K562 (cell line): ENCODE measurements around the gene OCSTAMP. TPM values are rescaled to one million over a fixed set of nuclear protein-coding genes. Genes with fewer than 3 reads are reported as not detected.

Experiments used
- ATAC-seq: fragments of 200-7000 bp; cut with Tn5 transposase; 3 replicates; pipeline ENCODE4 v1.9.1; 2020; ENCODE audit warnings: moderate library complexity
- BruUV-seq: library from RNA; stranded (reverse); fragments of 400-500 nt; replicated peaks from 2 replicates; lab custom pipeline; 2021; lab: Mats Ljungman, UMichigan
- CTCF ChIA-PET: fragments of 300-600 bp; formaldehyde crosslinking; extraction: SDS; loops from one replicate; lab custom pipeline; 2021; ENCODE audit warnings: low intra/inter-chr PET ratio; lab: Yijun Ruan, JAX
- POLR2A ChIA-PET: fragments of 300-600, 350-650 bp; sonication (Branson Sonifier 250); formaldehyde crosslinking; extraction: SDS; loops from one replicate; lab custom pipeline; 2021; ENCODE audit warnings: antibody characterized with exemption, inconsistent platforms; lab: Yijun Ruan, JAX
- DNase-seq, 4 experiments: peaks; one replicate each; pipeline versions ENCODE4 v3.0.0 to v3.0.0-alpha.2; 2011 to 2018; ENCODE audit warnings: low spot score in 3 of 4, mixed read lengths in 3 of 4; ENCODE audit errors: extremely low read depth in 1 of 4
- FAIRE-seq: peaks from 2 replicates; lab custom pipeline; 2011; peaks lifted over from hg19 to GRCh38; lab: Jason Lieb, UNC
- H2AFZ ChIP-seq: 2 replicates; pipeline ENCODE4 v1.6.0; 2011; ENCODE audit warnings: low read depth, low read length, control low read depth, inconsistent platforms
- H3K27ac ChIP-seq: fragments of 200-600 bp; 3 replicates; pipeline ENCODE4 v1.8.0; 2011; ENCODE audit warnings: low read depth, mild to moderate bottlenecking, control low read depth, inconsistent platforms, low read length, moderate library complexity, mixed read lengths; ENCODE audit errors: extremely low read depth
- H3K27me3 ChIP-seq, 2 experiments: fragments of 300-600 bp in 1 of 2; 2 replicates in 1 of 2; 3 replicates in 1 of 2; pipeline versions ENCODE4 v1.6.0 to v1.8.0; 2011; ENCODE audit warnings: inconsistent platforms in 2 of 2, low read length in 2 of 2, mild to moderate bottlenecking in 1 of 2, mixed read lengths in 1 of 2, moderate library complexity in 1 of 2; ENCODE audit not compliant: control insufficient read depth in 2 of 2, insufficient read depth in 2 of 2
- H3K36me3 ChIP-seq: fragments of 300-600 bp; 3 replicates; pipeline ENCODE4 v1.8.0; 2011; ENCODE audit warnings: mild to moderate bottlenecking, low read length, inconsistent platforms; ENCODE audit not compliant: control insufficient read depth, insufficient read depth
- H3K4me1 ChIP-seq, 2 experiments: fragments of 200-600 bp in 1 of 2; replicated peaks in 1 of 2; 2 replicates in 1 of 2; 3 replicates in 1 of 2; pipeline versions ENCODE4 v1.5.1 to v1.8.0; 2011; ENCODE audit warnings: inconsistent platforms in 2 of 2, low read length in 2 of 2, mild to moderate bottlenecking in 1 of 2, mixed read lengths in 1 of 2, moderate library complexity in 1 of 2; ENCODE audit not compliant: control insufficient read depth in 2 of 2, insufficient read depth in 2 of 2
- H3K4me2 ChIP-seq: 2 replicates; pipeline ENCODE4 v1.6.1; 2011; ENCODE audit warnings: low read length, control low read depth, inconsistent platforms, mixed read lengths; ENCODE audit not compliant: insufficient read depth
- H3K4me3 ChIP-seq: fragments of 200-600 bp; sonication (generic), shearing (Covaris generic); 2 replicates; pipeline ENCODE4 v1.5.1; 2016; ENCODE audit warnings: control low read depth, inconsistent platforms
- H3K79me2 ChIP-seq: fragments of 200-600 bp; 3 replicates; pipeline ENCODE4 v1.8.0; 2011; ENCODE audit warnings: low read length, inconsistent platforms; ENCODE audit not compliant: control insufficient read depth, insufficient read depth
- H3K9ac ChIP-seq, 2 experiments: 2 replicates each; pipeline versions ENCODE4 v1.6.0 to v1.6.1; 2011; ENCODE audit warnings: low read depth in 2 of 2, low read length in 2 of 2, control low read depth in 1 of 2, inconsistent platforms in 1 of 2, mild to moderate bottlenecking in 1 of 2, mixed read lengths in 1 of 2; ENCODE audit not compliant: insufficient read depth in 1 of 2
- H3K9me1 ChIP-seq: one replicate; pipeline ENCODE4 v1.6.0; 2011; ENCODE audit warnings: inconsistent platforms, mild to moderate bottlenecking, low read length, moderate library complexity; ENCODE audit not compliant: control insufficient read depth, insufficient read depth
- H3K9me3 ChIP-seq: replicated peaks from 2 replicates; pipeline ENCODE4 v1.5.1; 2011; ENCODE audit warnings: low read depth, low read length, inconsistent platforms; ENCODE audit not compliant: control insufficient read depth, insufficient read depth
- H4K20me1 ChIP-seq: replicated peaks from 2 replicates; pipeline ENCODE4 v1.6.1; 2011; ENCODE audit warnings: low read length, inconsistent platforms, mixed read lengths; ENCODE audit not compliant: control insufficient read depth, insufficient read depth
- COPS2 ChIP-seq: fragments of 450-650 bp; conservative IDR thresholded peaks from 2 replicates; pipeline ENCODE4 v1.6.1; 2016; ENCODE audit warnings: mild to moderate bottlenecking, moderate library complexity
- CREM ChIP-seq: IDR thresholded peaks from 2 replicates; pipeline ENCODE4 v1.6.1; 2014; ENCODE audit warnings: antibody characterized with exemption, low read depth
- EHMT2 ChIP-seq: fragments of 450-650 bp; IDR thresholded peaks from 2 replicates; pipeline ENCODE4 v1.6.1; 2018; ENCODE audit warnings: antibody characterized with exemption
- ETS2 ChIP-seq: IDR thresholded peaks from 2 replicates; pipeline ENCODE4 v1.6.1; 2016; ENCODE audit warnings: borderline replicate concordance, missing genetic modification characterization, mild to moderate bottlenecking, moderate library complexity, missing compliant biosample characterization; ENCODE audit not compliant: poor library complexity, severe bottlenecking
- GTF2A2 ChIP-seq: IDR thresholded peaks from 2 replicates; pipeline ENCODE4 v1.6.1; 2016; ENCODE audit warnings: mild to moderate bottlenecking, missing genetic modification characterization, missing compliant biosample characterization
- MAFF ChIP-seq: IDR thresholded peaks from 2 replicates; pipeline ENCODE4 v1.6.1; 2012; ENCODE audit warnings: low read length, improper control_type of control experiment
- MAFG ChIP-seq: fragments of 450-650 bp; conservative IDR thresholded peaks from 2 replicates; pipeline ENCODE4 v1.6.1; 2016; ENCODE audit warnings: missing genetic modification characterization, missing compliant biosample characterization
- MCM7 ChIP-seq, 2 experiments: fragments of 450-650 bp; IDR thresholded peaks; 2 replicates each; pipeline ENCODE4 v1.6.1; 2016 to 2018
- SRSF9 ChIP-seq: fragments of 200-400 bp; formaldehyde crosslinking; IDR thresholded peaks from 2 replicates; pipeline ENCODE4 v1.6.1; 2017; ENCODE audit warnings: low read depth, low read length, borderline replicate concordance
- TAF15 ChIP-seq: fragments of 200-400 bp; formaldehyde crosslinking; IDR thresholded peaks from 2 replicates; pipeline ENCODE4 v1.6.1; 2017; ENCODE audit warnings: mild to moderate bottlenecking, low read depth, low read length, moderate library complexity
- TBP ChIP-seq: optimal IDR thresholded peaks from 2 replicates; pipeline ENCODE3; 2011; ENCODE audit warnings: low read depth, low read length, improper control_type of control experiment
- ZBED1 ChIP-seq: IDR thresholded peaks from 2 replicates; pipeline ENCODE4 v1.6.1; 2014
- ZNF140 ChIP-seq: fragments of 250-450 bp; sonication (Bioruptor Pico); IDR thresholded peaks from 2 replicates; pipeline ENCODE4 v1.8.0; 2021; ENCODE audit warnings: moderate library complexity, mild to moderate bottlenecking, inconsistent platforms
- ZNF316 ChIP-seq: fragments of 450-650 bp; IDR thresholded peaks from 2 replicates; pipeline ENCODE4 v1.6.1; 2016
- WGBS: fragments of 100-300 bp; shearing (Covaris generic); methylation state at CpG from one replicate; pipeline ENCODE4 v1.1.6; 2016; ENCODE audit warnings: low coverage, mixed read lengths; ENCODE audit not compliant: insufficient coverage; ENCODE audit errors: missing lambda C conversion rate; 5-methylcytosine and 5-hydroxymethylcytosine counted together
- in situ Hi-C: fragments of 300-500 bp; cut with MboI; formaldehyde crosslinking; loops from 4 replicates; pipeline ENCODE4 v1.15.0; 2018; ENCODE audit warnings: inconsistent platforms, mixed read lengths
- intact Hi-C: fragments of 100-400 bp; cut with micrococcal nuclease; formaldehyde crosslinking; loops from 2 replicates; pipeline ENCODE4 v1.14.2; 2022
- polyA plus RNA-seq, 8 experiments: library from polyadenylated mRNA; depleted of rRNA in 4 of 8; stranded (reverse) in 5 of 8; unstranded in 3 of 8; fragments of >200 nt; fragmentation: Nextera tagmentation in 2 of 8; fragmentation: Illumina TruSeq in 1 of 8; extraction: Ambion mirVana in 2 of 8; extraction: Trizol in 1 of 8; gene quantifications; 2 replicates each; pipeline versions ENCODE4 v1.2.1 to v1.2.3, GENCODE V29; 2011 to 2014; ENCODE audit warnings: inconsistent platforms in 1 of 8, missing spikeins in 1 of 8
- total RNA-seq, 7 experiments: library from RNA; depleted of rRNA in 6 of 7; stranded (reverse); fragments of >200 nt in 6 of 7; fragmentation: Illumina TruSeq in 2 of 7; extraction: Trizol in 2 of 7; gene quantifications; 2 replicates each; pipeline versions ENCODE4 v1.2.1 to v1.2.3, GENCODE V29; 2011 to 2021; ENCODE audit warnings: low replicate concordance in 1 of 7
- TF ChIP-seq, protein P1 (sequence below): fragments of 450-650 bp; IDR thresholded peaks from 2 replicates; pipeline ENCODE4 v1.6.1; 2016
- TF ChIP-seq, protein P2 (sequence below): fragments of 450-650 bp; formaldehyde crosslinking; IDR thresholded peaks from 2 replicates; pipeline ENCODE4 v1.4.0; 2020; ENCODE audit warnings: mild to moderate bottlenecking, moderate library complexity
- TF ChIP-seq, protein P3 (sequence below): sonication (generic); formaldehyde crosslinking; IDR thresholded peaks from 2 replicates; pipeline ENCODE4 v1.8.0; 2022; ENCODE audit warnings: mild to moderate bottlenecking, missing genetic modification reagents
- TF ChIP-seq, protein P4 (sequence below): conservative IDR thresholded peaks from 2 replicates; pipeline ENCODE4 v1.6.1; 2011; ENCODE audit warnings: low read depth, mild to moderate bottlenecking, low read length; ENCODE audit not compliant: control insufficient read depth

OCSTAMP gene
- total and polyA plus RNA-seq, 9 of the 15 experiments (the other 6 are each of a cell fraction or from before 2014, with no cell fraction given) = not detected

DNA sequence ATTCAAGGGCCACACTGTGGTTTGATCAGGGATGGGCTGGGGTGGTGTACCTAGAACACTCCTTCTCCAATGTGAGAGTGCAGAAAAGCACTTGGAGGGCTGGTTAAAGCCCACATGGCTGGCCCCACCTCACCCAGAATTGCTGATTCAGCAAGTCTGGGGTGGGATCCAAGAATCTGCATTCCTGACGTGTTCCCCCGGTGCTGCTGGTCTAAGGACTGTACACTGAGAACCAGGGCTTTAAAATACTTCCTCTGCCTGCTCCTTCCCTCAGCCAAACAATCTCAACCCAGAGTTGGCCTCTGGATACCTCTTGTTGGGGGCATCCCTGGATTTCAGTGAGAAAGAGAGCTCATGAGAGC, 13.4 kb upstream of the OCSTAMP start:
- Histone ChIP-seq H4K20me1 (no peaks in the 10 kb centered on the region), H3K36me3 (no peaks in the 10 kb centered on the region), H3K4me1 (peaks cover 20 to 27% of the 10 kb centered on the region in 2 experiments), H3K4me2 (no peak overlapping the region), H2AFZ (peak overlapping the region; percentile 51; the same call in 1 of the 2 replicates), H3K79me2 (no peaks in the 10 kb centered on the region), H3K9me3 (no peaks in the 10 kb centered on the region), H3K27ac (no peak overlapping the region), H3K4me3 (no peak overlapping the region), H3K9ac (no peak overlapping the region), H3K9me1 (no peaks in the 10 kb centered on the region), H3K27me3 (no peaks in the 10 kb centered on the region)
- CTCF ChIA-PET = no interaction called here
- BruUV-seq = no TSS peak
- DNase-seq (peak in 1 of 4 experiments; percentile 26), ATAC-seq (no peak), FAIRE-seq (no peak)
- 16% methylated on average over 2 of the region's 2 CpGs for WGBS
- POLR2A ChIA-PET = no interaction called here
- intact Hi-C loops = loop anchor here (5.0 to 10.0 kb wide), 2 partner anchors 81 to 133 kb away; no protein-coding TSS in a partner anchor
- in situ Hi-C loops = no loop called here
- TF ChIP-seq, protein P1, sequence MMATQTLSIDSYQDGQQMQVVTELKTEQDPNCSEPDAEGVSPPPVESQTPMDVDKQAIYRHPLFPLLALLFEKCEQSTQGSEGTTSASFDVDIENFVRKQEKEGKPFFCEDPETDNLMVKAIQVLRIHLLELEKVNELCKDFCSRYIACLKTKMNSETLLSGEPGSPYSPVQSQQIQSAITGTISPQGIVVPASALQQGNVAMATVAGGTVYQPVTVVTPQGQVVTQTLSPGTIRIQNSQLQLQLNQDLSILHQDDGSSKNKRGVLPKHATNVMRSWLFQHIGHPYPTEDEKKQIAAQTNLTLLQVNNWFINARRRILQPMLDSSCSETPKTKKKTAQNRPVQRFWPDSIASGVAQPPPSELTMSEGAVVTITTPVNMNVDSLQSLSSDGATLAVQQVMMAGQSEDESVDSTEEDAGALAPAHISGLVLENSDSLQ = no peak
- TF ChIP-seq, protein P2, sequence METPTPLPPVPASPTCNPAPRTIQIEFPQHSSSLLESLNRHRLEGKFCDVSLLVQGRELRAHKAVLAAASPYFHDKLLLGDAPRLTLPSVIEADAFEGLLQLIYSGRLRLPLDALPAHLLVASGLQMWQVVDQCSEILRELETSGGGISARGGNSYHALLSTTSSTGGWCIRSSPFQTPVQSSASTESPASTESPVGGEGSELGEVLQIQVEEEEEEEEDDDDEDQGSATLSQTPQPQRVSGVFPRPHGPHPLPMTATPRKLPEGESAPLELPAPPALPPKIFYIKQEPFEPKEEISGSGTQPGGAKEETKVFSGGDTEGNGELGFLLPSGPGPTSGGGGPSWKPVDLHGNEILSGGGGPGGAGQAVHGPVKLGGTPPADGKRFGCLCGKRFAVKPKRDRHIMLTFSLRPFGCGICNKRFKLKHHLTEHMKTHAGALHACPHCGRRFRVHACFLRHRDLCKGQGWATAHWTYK = no peak
- TF ChIP-seq COPS2 (no peak), MAFG (tag) (peak; percentile 96), EHMT2 (no peak), MAFF (peak; percentile 99), SRSF9 (no peak), TAF15 (no peak), CREM (no peak), GTF2A2 (tag) (no peak), ZNF316 (peak; percentile 99), ZNF140 (CRISPR knock-in tag) (no peak), MCM7 (IDR thresholded peaks at IDR 0.05) (no peak), TBP (no peak), ETS2 (tag) (no peak), ZBED1 (no peak)
- TF ChIP-seq, protein P3, sequence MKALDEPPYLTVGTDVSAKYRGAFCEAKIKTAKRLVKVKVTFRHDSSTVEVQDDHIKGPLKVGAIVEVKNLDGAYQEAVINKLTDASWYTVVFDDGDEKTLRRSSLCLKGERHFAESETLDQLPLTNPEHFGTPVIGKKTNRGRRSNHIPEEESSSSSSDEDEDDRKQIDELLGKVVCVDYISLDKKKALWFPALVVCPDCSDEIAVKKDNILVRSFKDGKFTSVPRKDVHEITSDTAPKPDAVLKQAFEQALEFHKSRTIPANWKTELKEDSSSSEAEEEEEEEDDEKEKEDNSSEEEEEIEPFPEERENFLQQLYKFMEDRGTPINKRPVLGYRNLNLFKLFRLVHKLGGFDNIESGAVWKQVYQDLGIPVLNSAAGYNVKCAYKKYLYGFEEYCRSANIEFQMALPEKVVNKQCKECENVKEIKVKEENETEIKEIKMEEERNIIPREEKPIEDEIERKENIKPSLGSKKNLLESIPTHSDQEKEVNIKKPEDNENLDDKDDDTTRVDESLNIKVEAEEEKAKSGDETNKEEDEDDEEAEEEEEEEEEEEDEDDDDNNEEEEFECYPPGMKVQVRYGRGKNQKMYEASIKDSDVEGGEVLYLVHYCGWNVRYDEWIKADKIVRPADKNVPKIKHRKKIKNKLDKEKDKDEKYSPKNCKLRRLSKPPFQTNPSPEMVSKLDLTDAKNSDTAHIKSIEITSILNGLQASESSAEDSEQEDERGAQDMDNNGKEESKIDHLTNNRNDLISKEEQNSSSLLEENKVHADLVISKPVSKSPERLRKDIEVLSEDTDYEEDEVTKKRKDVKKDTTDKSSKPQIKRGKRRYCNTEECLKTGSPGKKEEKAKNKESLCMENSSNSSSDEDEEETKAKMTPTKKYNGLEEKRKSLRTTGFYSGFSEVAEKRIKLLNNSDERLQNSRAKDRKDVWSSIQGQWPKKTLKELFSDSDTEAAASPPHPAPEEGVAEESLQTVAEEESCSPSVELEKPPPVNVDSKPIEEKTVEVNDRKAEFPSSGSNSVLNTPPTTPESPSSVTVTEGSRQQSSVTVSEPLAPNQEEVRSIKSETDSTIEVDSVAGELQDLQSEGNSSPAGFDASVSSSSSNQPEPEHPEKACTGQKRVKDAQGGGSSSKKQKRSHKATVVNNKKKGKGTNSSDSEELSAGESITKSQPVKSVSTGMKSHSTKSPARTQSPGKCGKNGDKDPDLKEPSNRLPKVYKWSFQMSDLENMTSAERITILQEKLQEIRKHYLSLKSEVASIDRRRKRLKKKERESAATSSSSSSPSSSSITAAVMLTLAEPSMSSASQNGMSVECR = no peak
- TF ChIP-seq, protein P4, sequence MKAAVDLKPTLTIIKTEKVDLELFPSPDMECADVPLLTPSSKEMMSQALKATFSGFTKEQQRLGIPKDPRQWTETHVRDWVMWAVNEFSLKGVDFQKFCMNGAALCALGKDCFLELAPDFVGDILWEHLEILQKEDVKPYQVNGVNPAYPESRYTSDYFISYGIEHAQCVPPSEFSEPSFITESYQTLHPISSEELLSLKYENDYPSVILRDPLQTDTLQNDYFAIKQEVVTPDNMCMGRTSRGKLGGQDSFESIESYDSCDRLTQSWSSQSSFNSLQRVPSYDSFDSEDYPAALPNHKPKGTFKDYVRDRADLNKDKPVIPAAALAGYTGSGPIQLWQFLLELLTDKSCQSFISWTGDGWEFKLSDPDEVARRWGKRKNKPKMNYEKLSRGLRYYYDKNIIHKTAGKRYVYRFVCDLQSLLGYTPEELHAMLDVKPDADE = no peak
